PC-3 (cell line): ENCODE results near the gene LUM.

ENCODE experiments used
- CTCF ChIP-seq: fragments of 300-600 bp; sonication (generic); conservative IDR thresholded peaks from 2 replicates; pipeline ENCODE4 v1.5.1; 2017; ENCODE audit warnings: antibody characterized with exemption, low read depth, mild to moderate bottlenecking, low read length
- EZH2 ChIP-seq: fragments of 300-600 bp; sonication (generic); IDR thresholded peaks from one replicate; pipeline ENCODE4 v1.6.1; 2017; ENCODE audit warnings: antibody characterized with exemption, mild to moderate bottlenecking, low read length; ENCODE audit not compliant: unreplicated experiment
- EZH2phosphoT487 ChIP-seq: fragments of 300-600 bp; sonication (generic); IDR thresholded peaks from 2 replicates; pipeline ENCODE4 v1.6.1; 2018; ENCODE audit warnings: mild to moderate bottlenecking, antibody characterized with exemption, low read length, borderline replicate concordance

GRCh38 chr12:91091916-91092715, 19.2 kb downstream of the LUM start:
- TF ChIP-seq CTCF (no peak), EZH2 (no peak), EZH2phosphoT487 (no peak)
